ENCODE measurements around the gene RIMBP2.

GRCh38 chr12:130523208-130523607 lies 192.9 kb downstream of the RIMBP2 start:
- TF ChIP-seq CTCF (IDR thresholded peaks at IDR 0.05): no peak
- no peak for TF ChIP-seq EZH2phosphoT487 (IDR thresholded peaks at IDR 0.05)
